GM23338 (cell line): ENCODE data around the gene ACCS. TPM values are rescaled to one million over a fixed set of nuclear protein-coding genes. Genes with fewer than 3 reads are reported as not detected.

Experiments
- ATAC-seq: fragments of 200-7000 bp; cut with Tn5 transposase; 3 replicates; pipeline ENCODE4 v1.9.1; 2020
- DNase-seq: peaks from one replicate; pipeline ENCODE4 v3.0.0-alpha.2; 2015; ENCODE audit warnings: low spot score
- H2AFZ ChIP-seq: fragments of 200-600 bp; sonication (generic); 2 replicates; pipeline ENCODE4 v1.8.0; 2016; ENCODE audit warnings: antibody characterized with exemption, mild to moderate bottlenecking, moderate library complexity
- H3F3A ChIP-seq: fragments of 200-600 bp; sonication (generic); replicated peaks from 2 replicates; pipeline ENCODE4 v1.8.0; 2017; ENCODE audit warnings: antibody characterized with exemption, mixed run types, low read depth
- H3K27ac ChIP-seq: fragments of 200-600 bp; sonication (generic); 2 replicates; pipeline ENCODE4 v1.6.1; 2016; ENCODE audit warnings: low read depth
- H3K27me3 ChIP-seq: fragments of 200-600 bp; sonication (generic); 2 replicates; pipeline ENCODE4 v1.8.0; 2016; ENCODE audit warnings: mild to moderate bottlenecking, mixed run types, moderate library complexity; ENCODE audit not compliant: insufficient read depth
- H3K36me3 ChIP-seq: fragments of 200-600 bp; sonication (generic); 2 replicates; pipeline ENCODE4 v1.8.0; 2016; ENCODE audit warnings: mild to moderate bottlenecking; ENCODE audit not compliant: insufficient read depth
- H3K4me1 ChIP-seq: fragments of 200-600 bp; sonication (generic); 2 replicates; pipeline ENCODE4 v1.8.0; 2016; ENCODE audit warnings: mild to moderate bottlenecking, moderate library complexity; ENCODE audit not compliant: insufficient read depth
- H3K4me2 ChIP-seq: fragments of 200-600 bp; sonication (generic); 2 replicates; pipeline ENCODE4 v1.7.1; 2017; ENCODE audit warnings: mixed run types
- H3K4me3 ChIP-seq: fragments of 200-600 bp; sonication (generic); 2 replicates; pipeline ENCODE4 v1.6.1; 2016; ENCODE audit warnings: mixed run types
- H3K79me2 ChIP-seq: fragments of 200-600 bp; sonication (generic); replicated peaks from 2 replicates; pipeline ENCODE4 v1.8.0; 2017; ENCODE audit warnings: mild to moderate bottlenecking; ENCODE audit not compliant: insufficient read depth
- H3K9me2 ChIP-seq: fragments of 200-600 bp; sonication (generic); 2 replicates; pipeline ENCODE4 v1.8.0; 2017; ENCODE audit not compliant: insufficient read depth
- H4K20me1 ChIP-seq: fragments of 200-600 bp; sonication (generic); replicated peaks from 2 replicates; pipeline ENCODE4 v1.8.0; 2017; ENCODE audit warnings: mild to moderate bottlenecking; ENCODE audit not compliant: insufficient read depth
- H3K27ac Mint-ChIP-seq: 2 replicates; pipeline ENCODE4 v1.8.0; 2020; ENCODE audit warnings: inconsistent platforms, mild to moderate bottlenecking, moderate library complexity, mixed read lengths
- H3K27me3 Mint-ChIP-seq: 3 replicates; pipeline ENCODE4 v1.8.0; 2022; ENCODE audit warnings: low read depth, mild to moderate bottlenecking, moderate library complexity, mixed read lengths, inconsistent platforms; ENCODE audit not compliant: insufficient read depth, poor library complexity
- H3K36me3 Mint-ChIP-seq: 3 replicates; pipeline ENCODE4 v1.8.0; 2021; ENCODE audit warnings: low read depth, mild to moderate bottlenecking, inconsistent platforms, moderate library complexity, mixed read lengths
- H3K4me1 Mint-ChIP-seq: 3 replicates; pipeline ENCODE4 v1.8.0; 2020; ENCODE audit warnings: mild to moderate bottlenecking, inconsistent platforms, mixed read lengths
- H3K4me3 Mint-ChIP-seq: 3 replicates; pipeline ENCODE4 v1.8.0; 2021; ENCODE audit warnings: moderate library complexity, mild to moderate bottlenecking, inconsistent platforms, mixed read lengths
- H3K9me3 Mint-ChIP-seq: 3 replicates; pipeline ENCODE4 v1.8.0; 2020; ENCODE audit warnings: moderate library complexity, mild to moderate bottlenecking, inconsistent platforms, mixed read lengths
- EZH2 ChIP-seq: fragments of 200-600 bp; sonication (generic); IDR thresholded peaks from one replicate; pipeline ENCODE4 v1.8.0; 2017; ENCODE audit warnings: antibody characterized with exemption, mild to moderate bottlenecking, low read depth; ENCODE audit not compliant: unreplicated experiment
- EZH2phosphoT487 ChIP-seq: fragments of 200-600 bp; sonication (generic); IDR thresholded peaks from one replicate; pipeline ENCODE4 v1.8.1; 2018; ENCODE audit warnings: antibody characterized with exemption; ENCODE audit not compliant: unreplicated experiment
- JUNB ChIP-seq: IDR thresholded peaks from one replicate; pipeline ENCODE4 v1.6.1; 2016; ENCODE audit warnings: antibody characterized with exemption; ENCODE audit not compliant: unreplicated experiment
- NANOG ChIP-seq: IDR thresholded peaks from 2 replicates; pipeline ENCODE4 v1.6.1; 2016; ENCODE audit warnings: antibody characterized with exemption, borderline replicate concordance
- POLR2AphosphoS5 ChIP-seq: IDR thresholded peaks from 2 replicates; pipeline ENCODE4 v1.6.1; 2016; ENCODE audit warnings: antibody characterized with exemption, low read depth
- ZNF331 ChIP-seq: fragments of 250-450 bp; sonication (Bioruptor Pico); IDR thresholded peaks from 2 replicates; pipeline ENCODE4 v1.5.0; 2020; ENCODE audit warnings: low read depth, mild to moderate bottlenecking, moderate library complexity
- polyA plus RNA-seq: library from polyadenylated mRNA; unstranded; fragments of >200 nt; fragmentation: Nextera tagmentation; extraction: Ambion mirVana; gene quantifications from 2 replicates; pipeline ENCODE4 v1.2.1, GENCODE V29; 2016
- total RNA-seq: library from RNA; depleted of rRNA; stranded (reverse); fragments of >200 nt; shearing (Covaris generic); gene quantifications from 2 replicates; pipeline ENCODE4 v1.2.3, GENCODE V29; 2014
- TF ChIP-seq, protein P1 (sequence below): fragments of 250-450 bp; sonication (Bioruptor Pico); IDR thresholded peaks from 2 replicates; pipeline ENCODE4 v1.5.0; 2020; ENCODE audit warnings: mild to moderate bottlenecking, moderate library complexity

The ACCS gene
- total and polyA plus RNA-seq, 2 experiments from 2014 or later, result 3.6 to 6.6 TPM

DNA sequence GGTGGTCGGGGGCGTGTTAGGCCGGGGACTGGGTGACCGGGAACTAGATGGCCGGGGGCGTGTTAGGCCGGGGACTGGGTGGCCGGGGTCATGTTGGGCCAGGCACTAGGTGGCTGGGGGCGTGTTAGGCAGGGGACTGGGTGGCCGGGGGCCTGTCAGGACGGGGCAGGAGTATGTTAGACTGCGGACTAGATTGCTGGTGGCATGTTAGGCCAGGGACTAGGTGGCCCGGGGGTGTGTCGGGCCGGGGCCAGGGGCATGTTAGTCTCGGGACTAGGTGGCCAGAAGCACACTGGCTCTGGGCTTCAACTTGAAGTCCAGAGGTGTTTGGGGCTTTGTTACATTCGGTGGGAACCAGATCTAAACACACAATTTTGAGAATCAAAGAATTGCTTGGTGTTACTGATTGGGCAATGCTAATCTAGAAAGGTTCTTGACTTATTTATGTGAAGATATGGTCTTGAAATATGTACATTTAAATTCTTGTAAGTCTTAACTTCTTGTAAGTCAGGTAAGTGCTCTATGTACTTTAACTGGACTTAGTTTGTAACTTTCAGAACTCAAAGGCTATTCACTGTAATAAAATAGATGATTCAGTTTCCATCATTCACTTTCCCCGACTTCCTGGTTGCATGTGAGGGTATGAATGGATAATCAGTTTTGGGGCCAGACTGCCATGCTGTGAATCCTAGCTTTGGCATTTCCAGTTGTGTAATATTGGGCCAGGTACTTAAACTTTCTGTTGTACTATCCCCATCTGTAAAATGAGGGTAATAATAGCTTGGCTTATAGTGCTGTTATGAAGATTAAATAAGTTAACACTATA, 30.5 kb downstream of the ACCS start:
- H3K4me3 ChIP-seq, result peak overlapping the region; percentile 89
- no peaks in the 10 kb centered on the region; the same call in 1 of the 2 replicates for H3K9me2 ChIP-seq
- Mint-ChIP-seq H3K27ac (no peak overlapping the region), H3K4me1 (peaks cover 5% of the 10 kb centered on the region; the same call in 2 of the 3 replicates), H3K27me3 (peaks cover 9% of the 10 kb centered on the region), H3K9me3 (no peaks in the 10 kb centered on the region), H3K4me3 (peak overlapping the region; percentile 83), H3K36me3 (no peaks in the 10 kb centered on the region)
- no peak for TF ChIP-seq EZH2phosphoT487
- peaks cover 6% of the 10 kb centered on the region for H4K20me1 ChIP-seq
- peaks cover 36% of the 10 kb centered on the region for H3K79me2 ChIP-seq
- H2AFZ ChIP-seq, result peak overlapping the region; percentile 90
- no peaks in the 10 kb centered on the region for H3K27me3 ChIP-seq
- peak overlapping the region; percentile 93 for H3K4me2 ChIP-seq
- DNase-seq (no peak), ATAC-seq (no peak)
- 0 out of 2 replicates have a peak, but pooled peaks cover 7% of the 10 kb centered on the region for H3K4me1 ChIP-seq
- H3F3A ChIP-seq, result no peaks in the 10 kb centered on the region
- no peaks in the 10 kb centered on the region for H3K36me3 ChIP-seq
- H3K27ac ChIP-seq, result no peak overlapping the region

DNA sequence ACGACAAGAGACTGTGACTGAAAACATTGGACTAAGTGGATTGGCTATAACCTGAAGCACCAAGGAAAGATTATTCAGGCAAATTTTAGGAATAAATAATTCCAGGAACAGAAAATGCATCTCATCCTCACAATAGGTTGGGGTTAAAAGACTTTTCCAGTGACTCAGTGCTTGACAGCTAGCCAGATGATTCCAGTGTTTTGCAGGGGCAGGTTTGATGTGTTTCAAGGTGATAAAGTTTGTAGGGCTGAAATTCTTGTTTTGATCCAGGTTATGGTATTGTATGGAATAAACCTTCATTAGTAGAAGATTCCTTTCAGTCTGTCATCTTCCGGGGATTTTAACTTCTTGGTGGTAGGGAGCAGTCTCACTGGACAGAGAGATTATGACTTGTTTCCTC, 31.8 kb downstream of the ACCS start:
- Histone ChIP-seq H3K4me1 (peaks cover 12% of the 10 kb centered on the region; the same call in 1 of the 2 replicates), H3K4me3 (no peak overlapping the region), H3K27me3 (no peaks in the 10 kb centered on the region), H2AFZ (no peak overlapping the region), H3K9me2 (no peaks in the 10 kb centered on the region; the same call in 1 of the 2 replicates), H3F3A (no peaks in the 10 kb centered on the region), H3K36me3 (no peaks in the 10 kb centered on the region), H3K79me2 (peaks cover 45% of the 10 kb centered on the region), H3K4me2 (no peak overlapping the region), H3K27ac (no peak overlapping the region), H4K20me1 (peaks cover 14% of the 10 kb centered on the region)
- Mint-ChIP-seq H3K27ac (no peak overlapping the region), H3K4me1 (peaks cover 11% of the 10 kb centered on the region), H3K4me3 (no peak overlapping the region), H3K27me3 (peaks cover 11% of the 10 kb centered on the region), H3K36me3 (no peaks in the 10 kb centered on the region), H3K9me3 (no peaks in the 10 kb centered on the region)
- TF ChIP-seq NANOG, result no peak
- TF ChIP-seq EZH2, result no peak
- no peak for TF ChIP-seq POLR2AphosphoS5
- TF ChIP-seq EZH2phosphoT487, result no peak
- TF ChIP-seq ZNF331 (CRISPR knock-in tag), result no peak
- ATAC-seq, result no peak
- no peak for DNase-seq

DNA sequence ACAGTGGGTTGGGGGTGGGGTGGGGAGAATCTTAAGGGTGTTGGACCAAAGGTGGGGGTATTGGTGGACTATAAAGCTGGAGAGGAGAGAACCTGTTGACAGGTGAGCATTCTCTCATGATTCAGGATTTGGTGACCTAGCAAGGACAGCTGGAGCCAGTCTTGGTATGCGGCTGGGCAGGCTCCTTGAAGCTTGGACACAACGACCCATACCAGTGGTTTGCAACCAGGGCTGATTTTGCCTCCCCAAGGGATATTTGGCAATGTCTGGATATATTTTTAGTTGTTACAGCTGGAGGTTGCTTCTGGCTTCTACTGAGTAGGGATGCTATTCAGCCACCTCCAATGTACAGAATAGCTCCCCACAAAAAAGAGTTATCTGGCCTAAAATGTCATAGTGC, 35.0 kb downstream of the ACCS start:
- Histone ChIP-seq H3K9me2 (no peaks in the 10 kb centered on the region; the same call in 1 of the 2 replicates), H3K79me2 (peaks cover 58% of the 10 kb centered on the region), H3K4me3 (no peak overlapping the region), H2AFZ (no peak overlapping the region), H3K27me3 (no peaks in the 10 kb centered on the region), H3K36me3 (no peaks in the 10 kb centered on the region), H3K4me1 (peaks cover 12% of the 10 kb centered on the region; the same call in 1 of the 2 replicates), H3K27ac (no peak overlapping the region), H3K4me2 (no peak overlapping the region), H4K20me1 (peaks cover 14% of the 10 kb centered on the region), H3F3A (no peaks in the 10 kb centered on the region)
- H3K36me3 Mint-ChIP-seq, result no peaks in the 10 kb centered on the region
- ATAC-seq (no peak), DNase-seq (no peak)
- H3K4me3 Mint-ChIP-seq, result no peak overlapping the region
- peaks cover 6% of the 10 kb centered on the region for H3K27me3 Mint-ChIP-seq
- TF ChIP-seq, protein P1, sequence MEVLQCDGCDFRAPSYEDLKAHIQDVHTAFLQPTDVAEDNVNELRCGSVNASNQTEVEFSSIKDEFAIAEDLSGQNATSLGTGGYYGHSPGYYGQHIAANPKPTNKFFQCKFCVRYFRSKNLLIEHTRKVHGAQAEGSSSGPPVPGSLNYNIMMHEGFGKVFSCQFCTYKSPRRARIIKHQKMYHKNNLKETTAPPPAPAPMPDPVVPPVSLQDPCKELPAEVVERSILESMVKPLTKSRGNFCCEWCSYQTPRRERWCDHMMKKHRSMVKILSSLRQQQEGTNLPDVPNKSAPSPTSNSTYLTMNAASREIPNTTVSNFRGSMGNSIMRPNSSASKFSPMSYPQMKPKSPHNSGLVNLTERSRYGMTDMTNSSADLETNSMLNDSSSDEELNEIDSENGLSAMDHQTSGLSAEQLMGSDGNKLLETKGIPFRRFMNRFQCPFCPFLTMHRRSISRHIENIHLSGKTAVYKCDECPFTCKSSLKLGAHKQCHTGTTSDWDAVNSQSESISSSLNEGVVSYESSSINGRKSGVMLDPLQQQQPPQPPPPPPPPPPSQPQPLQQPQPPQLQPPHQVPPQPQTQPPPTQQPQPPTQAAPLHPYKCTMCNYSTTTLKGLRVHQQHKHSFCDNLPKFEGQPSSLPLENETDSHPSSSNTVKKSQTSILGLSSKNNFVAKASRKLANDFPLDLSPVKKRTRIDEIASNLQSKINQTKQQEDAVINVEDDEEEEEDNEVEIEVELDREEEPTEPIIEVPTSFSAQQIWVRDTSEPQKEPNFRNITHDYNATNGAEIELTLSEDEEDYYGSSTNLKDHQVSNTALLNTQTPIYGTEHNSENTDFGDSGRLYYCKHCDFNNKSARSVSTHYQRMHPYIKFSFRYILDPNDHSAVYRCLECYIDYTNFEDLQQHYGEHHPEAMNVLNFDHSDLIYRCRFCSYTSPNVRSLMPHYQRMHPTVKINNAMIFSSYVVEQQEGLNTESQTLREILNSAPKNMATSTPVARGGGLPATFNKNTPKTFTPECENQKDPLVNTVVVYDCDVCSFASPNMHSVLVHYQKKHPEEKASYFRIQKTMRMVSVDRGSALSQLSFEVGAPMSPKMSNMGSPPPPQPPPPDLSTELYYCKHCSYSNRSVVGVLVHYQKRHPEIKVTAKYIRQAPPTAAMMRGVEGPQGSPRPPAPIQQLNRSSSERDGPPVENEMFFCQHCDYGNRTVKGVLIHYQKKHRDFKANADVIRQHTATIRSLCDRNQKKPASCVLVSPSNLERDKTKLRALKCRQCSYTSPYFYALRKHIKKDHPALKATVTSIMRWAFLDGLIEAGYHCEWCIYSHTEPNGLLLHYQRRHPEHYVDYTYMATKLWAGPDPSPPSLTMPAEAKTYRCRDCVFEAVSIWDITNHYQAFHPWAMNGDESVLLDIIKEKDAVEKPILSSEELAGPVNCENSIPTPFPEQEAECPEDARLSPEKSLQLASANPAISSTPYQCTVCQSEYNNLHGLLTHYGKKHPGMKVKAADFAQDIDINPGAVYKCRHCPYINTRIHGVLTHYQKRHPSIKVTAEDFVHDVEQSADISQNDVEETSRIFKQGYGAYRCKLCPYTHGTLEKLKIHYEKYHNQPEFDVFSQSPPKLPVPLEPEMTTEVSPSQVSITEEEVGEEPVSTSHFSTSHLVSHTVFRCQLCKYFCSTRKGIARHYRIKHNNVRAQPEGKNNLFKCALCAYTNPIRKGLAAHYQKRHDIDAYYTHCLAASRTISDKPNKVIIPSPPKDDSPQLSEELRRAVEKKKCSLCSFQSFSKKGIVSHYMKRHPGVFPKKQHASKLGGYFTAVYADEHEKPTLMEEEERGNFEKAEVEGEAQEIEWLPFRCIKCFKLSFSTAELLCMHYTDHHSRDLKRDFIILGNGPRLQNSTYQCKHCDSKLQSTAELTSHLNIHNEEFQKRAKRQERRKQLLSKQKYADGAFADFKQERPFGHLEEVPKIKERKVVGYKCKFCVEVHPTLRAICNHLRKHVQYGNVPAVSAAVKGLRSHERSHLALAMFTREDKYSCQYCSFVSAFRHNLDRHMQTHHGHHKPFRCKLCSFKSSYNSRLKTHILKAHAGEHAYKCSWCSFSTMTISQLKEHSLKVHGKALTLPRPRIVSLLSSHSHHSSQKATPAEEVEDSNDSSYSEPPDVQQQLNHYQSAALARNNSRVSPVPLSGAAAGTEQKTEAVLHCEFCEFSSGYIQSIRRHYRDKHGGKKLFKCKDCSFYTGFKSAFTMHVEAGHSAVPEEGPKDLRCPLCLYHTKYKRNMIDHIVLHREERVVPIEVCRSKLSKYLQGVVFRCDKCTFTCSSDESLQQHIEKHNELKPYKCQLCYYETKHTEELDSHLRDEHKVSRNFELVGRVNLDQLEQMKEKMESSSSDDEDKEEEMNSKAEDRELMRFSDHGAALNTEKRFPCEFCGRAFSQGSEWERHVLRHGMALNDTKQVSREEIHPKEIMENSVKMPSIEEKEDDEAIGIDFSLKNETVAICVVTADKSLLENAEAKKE (CRISPR knock-in tag), result no peak
- no peak for TF ChIP-seq JUNB
- H3K4me1 Mint-ChIP-seq, result peaks cover 14% of the 10 kb centered on the region
- no peaks in the 10 kb centered on the region for H3K9me3 Mint-ChIP-seq
- no peak overlapping the region for H3K27ac Mint-ChIP-seq
